NCI-H510A treated with DMSO at 0.1 percent for 48 hours (cell line): ENCODE results near the gene TMEM203.

Source experiments
- DNase-seq: peaks from one replicate; lab custom pipeline; 2025; lab: John Stamatoyannopoulos, UW

The TMEM203 gene

GRCh38 chr9:137179761-137180160, 25.7 kb downstream of the TMEM203 start:
- DNase-seq = no peak

- DNase-seq = no peak
These were observed 26.4 kb downstream of the TMEM203 start for GRCh38 chr9:137178939-137179630.

- DNase-seq = no peak
These were observed 27.1 kb downstream of the TMEM203 start for GRCh38 chr9:137178201-137178938.

- DNase-seq = peak; percentile 52
These were observed 28.9 kb downstream of the TMEM203 start for GRCh38 chr9:137176302-137177182.

GRCh38 chr9:137175345-137175961, 30.0 kb downstream of the TMEM203 start:
- DNase-seq = no peak

- no peak for DNase-seq
These were observed 30.6 kb downstream of the TMEM203 start for GRCh38 chr9:137174722-137175293.

- no peak for DNase-seq
These were observed 31.4 kb downstream of the TMEM203 start for GRCh38 chr9:137173796-137174664.

GRCh38 chr9:137172901-137173795, 32.3 kb downstream of the TMEM203 start:
- peak; percentile 13 for DNase-seq

- no peak for DNase-seq
These were observed 34.1 kb downstream of the TMEM203 start for GRCh38 chr9:137171149-137171900.

GRCh38 chr9:137170486-137171148, 34.8 kb downstream of the TMEM203 start:
- DNase-seq = no peak

GRCh38 chr9:137169896-137170358, 35.5 kb downstream of the TMEM203 start, which contains the start of gene LRRC26:
Gene LRRC26 (minus strand): TSS chr9:137170051. CDS start chr9:137169943, 108 bp downstream.
- DNase-seq = no peak

GRCh38 chr9:137168904-137169856, 36.3 kb downstream of the TMEM203 start:
- peak; percentile 91 for DNase-seq

GRCh38 chr9:137168573-137168903, 36.9 kb downstream of the TMEM203 start:
- DNase-seq = no peak

GRCh38 chr9:137167747-137168572, 37.5 kb downstream of the TMEM203 start:
- peak; percentile 9 for DNase-seq

GRCh38 chr9:137167277-137167746, 38.1 kb downstream of the TMEM203 start:
- DNase-seq = no peak
